ENCODE data around the gene PDIK1L. TPM values are rescaled to one million over a fixed set of nuclear protein-coding genes. Genes with fewer than 3 reads are reported as not detected.

PDIK1L gene
- total RNA-seq, 1 donor from 2014 or later: 11.3 TPM

DNA sequence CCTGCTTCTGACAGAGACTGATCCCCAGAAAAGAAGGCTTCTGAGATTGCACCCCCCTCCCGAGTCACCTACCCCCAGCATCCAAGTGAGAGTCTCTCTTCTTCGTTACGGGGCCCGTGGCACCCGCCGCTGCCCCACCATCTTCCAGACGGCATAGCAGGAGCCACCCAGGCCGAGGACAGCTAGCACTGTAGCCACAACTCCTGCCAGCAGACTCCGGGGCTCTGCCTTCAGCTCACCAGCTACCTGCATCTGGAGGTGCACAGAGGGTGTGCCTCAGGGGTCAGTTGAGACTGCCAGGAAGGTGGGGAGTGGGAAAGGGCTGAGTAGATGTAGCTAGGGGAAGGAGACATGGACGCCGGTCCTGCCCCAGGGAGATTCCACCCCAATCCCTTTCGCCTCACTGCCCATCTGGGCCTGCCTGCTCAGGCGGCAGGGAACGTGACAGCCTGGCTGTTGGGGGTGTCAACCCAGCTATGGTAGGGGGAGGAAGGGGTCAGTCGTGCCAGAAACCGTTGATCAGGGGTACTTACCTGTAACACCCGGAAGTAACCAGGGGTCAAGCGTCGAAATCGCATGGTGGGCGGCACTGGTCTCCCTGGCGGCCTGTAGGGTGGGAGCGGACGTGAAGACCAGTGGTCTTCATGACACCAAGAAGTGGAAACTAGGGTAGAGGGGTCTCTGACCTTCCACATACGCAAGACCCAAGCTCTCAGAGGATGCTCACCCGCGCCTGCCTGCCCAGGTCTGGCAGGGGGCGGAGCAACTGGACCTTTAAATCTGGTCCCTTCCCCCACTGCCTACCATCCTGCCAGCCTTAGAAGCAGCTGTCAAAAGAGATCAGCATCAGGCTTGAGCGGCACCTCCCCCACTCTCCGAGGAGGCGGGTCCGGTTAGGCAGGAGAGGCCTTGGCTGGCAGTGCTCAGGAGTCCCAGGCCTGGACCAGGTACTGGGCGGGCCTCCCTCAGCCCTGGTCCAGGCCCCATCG lies 59.8 kb downstream of the PDIK1L start, which contains the start of gene ZNF593OS:
Gene ZNF593OS, minus strand, starts transcription at position 749 of the 989 bp plus-strand sequence. Its CDS starts 171 bp downstream, at position 578.
- DNase-seq: no peak

Other genes starting within 250 kb of the PDIK1L start
- 8.4 TPM for gene PAQR7, start 236.1 kb upstream of the PDIK1L start, total RNA-seq
- 147 TPM for gene STMN1, start 205.4 kb upstream of the PDIK1L start, total RNA-seq
- 10.2 TPM for gene PAFAH2, start 113.8 kb upstream of the PDIK1L start, total RNA-seq
- gene EXTL1, start 90.0 kb upstream of the PDIK1L start, total RNA-seq: 0.69 TPM
- gene SLC30A2, start 65.7 kb upstream of the PDIK1L start, total RNA-seq: 0.30 TPM
- 4.7 TPM for gene TRIM63, start 44.2 kb upstream of the PDIK1L start, total RNA-seq
- gene FAM110D, start 47.3 kb downstream of the PDIK1L start, total RNA-seq: 0.30 TPM
- not detected for gene C1orf232, start 57.1 kb downstream of the PDIK1L start, total RNA-seq
- 10.0 TPM for gene ZNF593, start 58.1 kb downstream of the PDIK1L start, total RNA-seq
- not detected for gene ZNF593OS, start 60.0 kb downstream of the PDIK1L start, total RNA-seq
- gene CNKSR1, start 65.7 kb downstream of the PDIK1L start, total RNA-seq: 6.9 TPM
- gene CATSPER4, start 78.8 kb downstream of the PDIK1L start, total RNA-seq: not detected
- 15.1 TPM for gene CEP85, start 122.4 kb downstream of the PDIK1L start, total RNA-seq
- gene SH3BGRL3, start 168.3 kb downstream of the PDIK1L start, total RNA-seq: 16.0 TPM
- 8.2 TPM for gene UBXN11, start 194.8 kb downstream of the PDIK1L start, total RNA-seq
- 2.8 TPM for gene CD52, start 206.1 kb downstream of the PDIK1L start, total RNA-seq
- 15.4 TPM for gene CRYBG2, start 242.3 kb downstream of the PDIK1L start, total RNA-seq